Testis (tissue), 2 donors: Measurements from ENCODE around the gene FAM193B.

Experiments used
- CTCF ChIP-seq, 3 experiments: fragments of 450-650 bp in 2 of 3; fragments of 200-600 bp in 1 of 3; sonication (generic) in 1 of 3; IDR thresholded peaks; one replicate each; pipeline ENCODE4 v1.5.1; 2016 to 2019; ENCODE audit warnings: antibody characterized with exemption in 3 of 3, mild to moderate bottlenecking in 2 of 3, moderate library complexity in 1 of 3
- POLR2A ChIP-seq: fragments of 450-650 bp; IDR thresholded peaks from one replicate; pipeline ENCODE4 v1.6.1; 2017; ENCODE audit warnings: antibody characterized with exemption, mild to moderate bottlenecking, moderate library complexity

GRCh38 chr5:177490311-177490991, 63.9 kb downstream of the FAM193B start:
- TF ChIP-seq CTCF (IDR thresholded peaks at IDR 0.05) (no peak), POLR2A (no peak)
